ENCODE measurements around the gene RPS5.
"Not testable (repeated sequence)": the region's sequence is repeated elsewhere in the genome, so short reads cannot be mapped to it uniquely, and the experiment has no call there.

RPS5 gene

DNA sequence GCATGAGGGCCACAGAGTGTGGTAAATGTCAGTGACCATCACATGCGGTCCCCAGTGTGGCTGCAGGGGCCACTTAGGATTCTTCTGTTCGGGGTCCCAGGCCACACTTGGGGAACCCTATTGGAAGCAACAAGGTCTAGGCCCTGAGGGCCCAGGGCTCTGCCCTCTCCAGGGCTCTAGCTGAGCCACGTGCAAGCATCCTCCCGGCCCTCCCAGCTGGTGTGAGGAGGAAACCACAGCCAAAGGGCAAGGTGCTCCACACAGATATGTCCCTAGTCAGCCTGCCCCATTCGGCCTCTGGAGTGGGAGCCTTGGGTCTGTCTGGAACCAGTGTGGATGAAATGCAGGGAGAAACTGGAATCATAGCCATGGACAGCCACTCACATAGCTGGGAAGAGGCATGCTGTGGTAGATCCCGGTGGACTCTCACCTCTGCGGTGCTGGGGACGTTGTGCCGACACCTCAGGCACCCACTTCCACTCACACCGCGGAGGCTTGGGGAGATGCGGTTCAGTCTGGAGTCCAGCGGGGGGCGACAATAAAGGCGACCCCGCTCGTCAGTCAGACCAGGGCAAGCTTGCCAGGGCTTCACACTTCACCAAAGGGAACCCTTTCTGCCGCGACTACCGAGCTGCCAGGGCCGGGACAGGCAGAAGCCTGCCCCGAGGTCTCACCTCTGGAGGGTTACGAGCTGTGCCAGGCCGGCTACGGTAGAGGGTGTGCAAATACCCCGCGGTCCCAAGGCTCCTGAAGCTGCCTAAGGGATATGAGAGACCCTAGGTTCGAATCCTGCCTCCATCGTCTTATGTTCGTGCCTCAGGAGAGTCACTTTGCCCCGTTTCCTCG is 20.3 kb upstream of the RPS5 start:
- H3K9me3 Mint-ChIP-seq: no peaks in the 10 kb centered on the region
- peaks cover 15% of the 10 kb centered on the region for H3K36me3 Mint-ChIP-seq (ENCODE audit: low read depth)
- TF ChIP-seq, protein P1, sequence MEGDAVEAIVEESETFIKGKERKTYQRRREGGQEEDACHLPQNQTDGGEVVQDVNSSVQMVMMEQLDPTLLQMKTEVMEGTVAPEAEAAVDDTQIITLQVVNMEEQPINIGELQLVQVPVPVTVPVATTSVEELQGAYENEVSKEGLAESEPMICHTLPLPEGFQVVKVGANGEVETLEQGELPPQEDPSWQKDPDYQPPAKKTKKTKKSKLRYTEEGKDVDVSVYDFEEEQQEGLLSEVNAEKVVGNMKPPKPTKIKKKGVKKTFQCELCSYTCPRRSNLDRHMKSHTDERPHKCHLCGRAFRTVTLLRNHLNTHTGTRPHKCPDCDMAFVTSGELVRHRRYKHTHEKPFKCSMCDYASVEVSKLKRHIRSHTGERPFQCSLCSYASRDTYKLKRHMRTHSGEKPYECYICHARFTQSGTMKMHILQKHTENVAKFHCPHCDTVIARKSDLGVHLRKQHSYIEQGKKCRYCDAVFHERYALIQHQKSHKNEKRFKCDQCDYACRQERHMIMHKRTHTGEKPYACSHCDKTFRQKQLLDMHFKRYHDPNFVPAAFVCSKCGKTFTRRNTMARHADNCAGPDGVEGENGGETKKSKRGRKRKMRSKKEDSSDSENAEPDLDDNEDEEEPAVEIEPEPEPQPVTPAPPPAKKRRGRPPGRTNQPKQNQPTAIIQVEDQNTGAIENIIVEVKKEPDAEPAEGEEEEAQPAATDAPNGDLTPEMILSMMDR (IDR thresholded peaks at IDR 0.05): no peak
- H3K27me3 Mint-ChIP-seq (ENCODE audit: low read depth, poor library complexity): no peaks in the 10 kb centered on the region
- no peak overlapping the region for H3K27ac Mint-ChIP-seq
- H3K4me3 Mint-ChIP-seq: no peak overlapping the region
- no peak for DNase-seq
- peaks cover 11% of the 10 kb centered on the region for H3K4me1 Mint-ChIP-seq

DNA sequence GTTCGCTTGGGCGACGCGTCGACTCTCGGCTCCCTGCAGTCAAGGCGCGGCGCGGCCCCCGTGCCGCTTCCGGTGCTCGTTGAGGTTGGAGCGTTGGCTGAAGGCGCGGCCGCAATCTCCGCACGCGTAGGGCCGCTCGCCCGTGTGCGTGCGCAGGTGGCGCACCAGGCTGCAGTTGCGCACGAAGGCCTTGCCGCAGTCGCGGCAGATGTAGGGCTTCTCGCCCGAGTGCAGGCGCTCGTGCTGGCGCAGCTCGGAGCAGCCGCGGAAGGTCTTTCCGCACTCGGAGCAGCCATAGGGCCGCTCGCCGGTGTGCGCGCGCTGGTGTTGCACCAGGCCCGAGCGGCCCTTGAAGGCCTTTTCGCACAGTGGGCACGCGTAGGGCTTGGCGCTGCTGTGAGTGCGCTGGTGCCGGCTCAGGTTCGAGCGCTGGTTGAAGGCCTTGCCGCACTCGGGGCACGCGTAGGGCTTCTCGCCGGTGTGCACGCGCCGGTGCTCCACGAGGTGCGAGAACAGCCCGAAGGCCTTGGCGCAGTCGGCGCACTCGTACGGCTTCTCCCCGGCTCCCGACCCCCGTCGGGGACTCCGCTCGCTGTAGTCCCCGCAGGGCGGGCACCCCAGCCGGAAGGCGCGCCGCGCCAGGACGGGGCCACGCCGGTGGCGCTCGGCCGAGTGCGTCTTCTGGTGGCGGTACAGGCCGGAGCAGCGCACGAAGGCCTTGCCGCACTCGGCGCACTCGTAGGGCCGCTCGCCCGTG is 19.2 kb upstream of the RPS5 start:
- H3K27me3 Mint-ChIP-seq (ENCODE audit: low read depth, poor library complexity): no peaks in the 10 kb centered on the region
- TF ChIP-seq, protein P1 (IDR thresholded peaks at IDR 0.05): no peak
- peaks cover 6% of the 10 kb centered on the region for H3K4me1 Mint-ChIP-seq
- no peaks in the 10 kb centered on the region for H3K9me3 Mint-ChIP-seq
- DNase-seq: no peak
- H3K27ac Mint-ChIP-seq: no peak overlapping the region
- peaks cover 15% of the 10 kb centered on the region for H3K36me3 Mint-ChIP-seq (ENCODE audit: low read depth)
- no peak overlapping the region for H3K4me3 Mint-ChIP-seq

DNA sequence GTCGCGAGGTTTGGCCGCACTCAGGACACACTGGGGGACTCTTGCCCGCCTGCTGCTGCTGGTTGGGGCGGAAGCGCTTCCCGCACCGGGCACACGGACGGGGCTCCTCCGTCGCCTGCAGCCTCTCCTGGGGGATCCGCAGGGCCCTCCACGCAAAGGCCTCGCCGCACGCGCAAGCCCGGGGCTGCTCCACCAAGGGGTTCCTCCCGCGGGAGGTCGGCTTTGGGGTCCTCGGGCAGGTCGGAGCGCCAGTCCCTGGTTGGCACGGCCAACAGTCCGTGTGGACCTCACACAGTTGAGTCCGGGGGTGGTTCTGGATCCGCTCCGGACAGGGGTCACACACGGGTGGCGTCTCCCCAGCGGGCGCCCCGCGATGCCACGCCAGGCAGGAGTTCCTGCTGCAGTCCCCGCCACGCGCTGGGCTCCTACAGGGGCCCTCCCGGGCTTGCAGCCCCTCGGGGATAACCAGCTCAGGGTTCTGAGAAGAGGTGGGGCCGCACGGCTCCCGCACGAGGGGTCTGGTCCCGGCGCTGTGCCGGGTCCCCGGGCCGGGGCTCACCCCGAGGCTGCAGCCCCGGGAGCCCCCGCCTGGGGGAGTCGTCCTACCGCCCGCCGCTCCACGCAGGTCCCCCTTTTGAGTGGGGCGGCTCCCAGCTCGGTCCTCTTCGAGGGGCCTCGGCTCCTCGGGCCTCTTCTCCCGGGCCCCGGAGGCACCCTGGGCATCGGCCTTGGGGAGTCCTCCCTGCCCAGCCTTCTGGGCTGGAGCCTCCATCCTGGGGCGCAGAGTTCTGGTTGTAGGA is 18.3 kb upstream of the RPS5 start:
- Mint-ChIP-seq H3K27ac (no peak overlapping the region), H3K27me3 (ENCODE audit: low read depth, poor library complexity) (no peaks in the 10 kb centered on the region), H3K4me3 (no peak overlapping the region), H3K4me1 (peaks cover 6% of the 10 kb centered on the region), H3K9me3 (no peaks in the 10 kb centered on the region), H3K36me3 (ENCODE audit: low read depth) (peaks cover 15% of the 10 kb centered on the region)
- no peak for DNase-seq
- TF ChIP-seq, protein P1 (IDR thresholded peaks at IDR 0.05): no peak

DNA sequence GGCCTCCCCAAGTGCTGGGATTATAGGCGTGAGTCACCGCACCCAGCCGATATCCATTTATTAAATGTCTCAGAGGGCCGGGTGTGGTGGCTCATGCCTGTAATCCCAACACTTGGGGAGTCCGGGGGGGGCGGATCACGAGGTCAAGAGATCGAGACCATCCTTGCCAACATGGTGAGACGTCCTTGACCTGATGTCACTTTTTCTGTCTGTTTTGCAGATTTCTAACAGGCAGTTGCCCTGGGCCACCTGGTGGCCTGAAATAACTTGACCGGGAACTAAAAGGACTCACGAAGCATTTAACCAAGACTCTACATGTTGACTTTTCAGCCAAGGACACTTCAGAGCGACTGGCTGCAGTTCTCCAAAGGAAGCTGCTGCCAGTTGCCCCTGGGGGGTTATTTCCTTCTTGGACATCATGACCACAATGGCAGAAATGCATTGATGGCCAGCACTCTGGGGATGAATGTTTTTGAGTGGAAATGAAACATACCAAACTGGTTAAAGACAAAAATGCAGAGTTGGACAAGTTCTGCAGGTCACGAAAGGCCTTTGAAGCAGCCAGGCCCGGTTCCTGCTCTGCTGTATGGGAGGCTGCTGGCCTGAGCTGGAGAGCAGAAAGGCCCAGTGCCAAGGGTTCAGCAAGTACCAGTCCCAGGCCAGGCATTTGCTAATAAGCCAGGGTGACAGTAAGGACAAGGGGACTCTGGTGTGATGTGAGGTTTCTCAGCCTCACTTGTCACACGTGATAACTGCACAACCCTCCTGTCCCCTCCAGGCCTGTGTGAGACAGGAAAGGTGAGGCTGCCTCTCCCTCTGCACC is 14.5 kb upstream of the RPS5 start:
- Mint-ChIP-seq H3K36me3 (ENCODE audit: low read depth) (peaks cover 10% of the 10 kb centered on the region), H3K4me1 (no peaks in the 10 kb centered on the region), H3K27ac (peak overlapping the region; percentile 32), H3K27me3 (ENCODE audit: low read depth, poor library complexity) (no peaks in the 10 kb centered on the region), H3K9me3 (no peaks in the 10 kb centered on the region), H3K4me3 (no peak overlapping the region)
- no peak for DNase-seq
- TF ChIP-seq, protein P1 (IDR thresholded peaks at IDR 0.05): peak; percentile 16

DNA sequence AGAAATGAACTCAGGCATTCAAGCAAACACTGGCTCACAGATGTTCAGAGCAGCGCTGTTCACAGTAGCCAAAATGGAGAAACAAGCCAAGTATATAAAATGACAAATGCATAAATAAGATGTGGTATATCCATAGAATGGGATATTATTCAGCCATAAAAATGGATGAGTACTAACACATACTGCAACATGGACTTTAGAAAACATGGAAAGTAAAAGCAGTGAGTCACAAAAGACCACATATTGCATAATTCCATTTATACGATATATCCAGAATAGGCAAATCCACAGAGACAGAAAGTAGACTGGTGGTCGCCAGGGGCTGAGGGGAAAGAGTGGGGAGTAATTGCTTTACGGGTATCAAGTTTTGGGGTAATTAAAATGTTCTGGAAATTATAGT is 12.9 kb upstream of the RPS5 start:
- no peaks in the 10 kb centered on the region for H3K27me3 Mint-ChIP-seq (ENCODE audit: low read depth, poor library complexity)
- H3K27ac Mint-ChIP-seq: no peak overlapping the region
- no peak overlapping the region for H3K4me3 Mint-ChIP-seq
- TF ChIP-seq, protein P1 (IDR thresholded peaks at IDR 0.05): no peak
- H3K4me1 Mint-ChIP-seq: peaks cover 4% of the 10 kb centered on the region
- DNase-seq: no peak
- no peaks in the 10 kb centered on the region for H3K9me3 Mint-ChIP-seq
- H3K36me3 Mint-ChIP-seq (ENCODE audit: low read depth): peaks cover 9% of the 10 kb centered on the region

DNA sequence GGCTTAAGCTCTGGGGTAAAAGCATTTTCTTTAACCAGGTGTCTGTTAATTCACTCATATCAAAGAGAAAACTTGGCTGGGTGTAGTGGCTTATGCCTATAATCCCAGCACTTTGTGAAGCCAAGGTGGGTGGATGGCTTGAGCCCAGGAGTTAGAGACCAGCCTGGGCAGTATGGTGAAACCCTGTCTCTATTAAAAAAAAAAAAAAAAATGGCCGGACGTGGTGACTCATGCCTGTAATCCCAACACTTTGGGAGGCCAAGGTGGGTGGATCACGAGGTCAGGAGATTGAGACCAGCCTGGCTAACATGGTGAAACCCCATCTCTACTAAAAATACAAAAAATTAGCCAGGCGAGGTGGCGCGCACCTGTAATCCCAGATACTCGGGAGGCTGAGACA is 10.3 kb upstream of the RPS5 start:
- H3K4me1 Mint-ChIP-seq: peaks cover 16% of the 10 kb centered on the region
- H3K36me3 Mint-ChIP-seq (ENCODE audit: low read depth); DNase-seq; H3K9me3 Mint-ChIP-seq; H3K4me3 Mint-ChIP-seq; H3K27me3 Mint-ChIP-seq (ENCODE audit: low read depth, poor library complexity); H3K27ac Mint-ChIP-seq: not testable (repeated sequence)
